Natural killer cell (primary cell): Measurements from ENCODE around the gene NAV2. TPM values are rescaled to one million over a fixed set of nuclear protein-coding genes. Genes with fewer than 3 reads are reported as not detected.

ENCODE experiments used
- ATAC-seq, 3 donors: fragments of 150-1000 bp in 2 of 3; fragments of 200-7000 bp in 1 of 3; cut with Tn5 transposase; 1 replicate in 1 of 3; 2 replicates in 2 of 3; pipeline ENCODE4 v1.10.0; 2021; ENCODE audit warnings: mild to moderate bottlenecking in 2 of 3, moderate library complexity in 2 of 3
- DNase-seq, 2 donors: peaks; one replicate each; pipeline versions ENCODE4 v3.0.0 to v3.0.0-alpha.2; 2013 to 2021; ENCODE audit warnings: mixed read lengths in 1 of 2
- H3K27ac ChIP-seq: one replicate; pipeline ENCODE4 v1.5.1; 2013; ENCODE audit warnings: mild to moderate bottlenecking, low read length
- H3K27me3 ChIP-seq: one replicate; pipeline ENCODE4 v1.6.1; 2013; ENCODE audit warnings: low read length; ENCODE audit not compliant: control insufficient read depth, insufficient read depth
- H3K36me3 ChIP-seq: one replicate; pipeline ENCODE4 v1.6.1; 2013; ENCODE audit warnings: low read length; ENCODE audit not compliant: control insufficient read depth, insufficient read depth
- H3K4me1 ChIP-seq: one replicate; pipeline ENCODE4 v1.6.1; 2013; ENCODE audit warnings: low read length; ENCODE audit not compliant: control insufficient read depth, insufficient read depth
- H3K4me3 ChIP-seq: one replicate; pipeline ENCODE4 v1.5.1; 2013; ENCODE audit warnings: low read length
- H3K9me3 ChIP-seq: one replicate; pipeline ENCODE4 v1.6.1; 2013; ENCODE audit warnings: low read length; ENCODE audit not compliant: control insufficient read depth, insufficient read depth
- H3K27ac Mint-ChIP-seq, 2 donors: one replicate each; pipeline ENCODE4 v1.8.0; 2022; ENCODE audit warnings: mild to moderate bottlenecking in 2 of 2, mixed read lengths in 2 of 2, moderate library complexity in 1 of 2
- H3K27me3 Mint-ChIP-seq, 2 donors: one replicate each; pipeline ENCODE4 v1.8.0; 2022; ENCODE audit warnings: low read depth in 2 of 2, mixed read lengths in 2 of 2
- H3K36me3 Mint-ChIP-seq: one replicate; pipeline ENCODE4 v1.8.0; 2022; ENCODE audit warnings: mixed read lengths
- H3K4me1 Mint-ChIP-seq, 2 donors: one replicate each; pipeline ENCODE4 v1.8.0; 2022; ENCODE audit warnings: mixed read lengths in 2 of 2
- H3K4me3 Mint-ChIP-seq: one replicate; pipeline ENCODE4 v1.8.0; 2022; ENCODE audit warnings: mild to moderate bottlenecking, moderate library complexity, mixed read lengths
- H3K9me3 Mint-ChIP-seq, 2 donors: one replicate each; pipeline ENCODE4 v1.8.0; 2022; ENCODE audit warnings: mixed read lengths in 2 of 2
- CTCF ChIP-seq: fragments of 200-600 bp; IDR thresholded peaks from one replicate; pipeline ENCODE4 v1.8.0; 2022; ENCODE audit warnings: antibody characterized with exemption
- WGBS: methylation state at CpG from one replicate; pipeline ENCODE4 v1.1.7; 2013; ENCODE audit warnings: missing lambda C conversion rate; ENCODE audit not compliant: insufficient coverage; 5-methylcytosine and 5-hydroxymethylcytosine counted together
- intact Hi-C: fragments of 100-400 bp; cut with micrococcal nuclease; formaldehyde crosslinking; loops from one replicate; pipeline ENCODE4 v1.14.2; 2022
- total RNA-seq, 4 donors: library from RNA; stranded (reverse); fragments of 120-200 nt in 1 of 4; gene quantifications; one replicate each; pipeline versions ENCODE4 v1.2.3 to v1.2.4, GENCODE V29; 2013 to 2022

NAV2 gene
- total RNA-seq, 3 donors from 2014 or later (not counting 1 experiment from before 2014, with no cell fraction given) = 0.14 to 1.6 (median 0.43) TPM

- Mint-ChIP-seq H3K4me1 (no peaks in the 10 kb centered on the region), H3K27me3 (peaks cover 4 to 8% of the 10 kb centered on the region in 2 donors), H3K36me3 (no peaks in the 10 kb centered on the region), H3K4me3 (no peak overlapping the region), H3K27ac (no peak overlapping the region), H3K9me3 (no peaks in the 10 kb centered on the region)
- DNase-seq (no peak), ATAC-seq (no peak)
- 90% methylated on average over 1 of the region's 1 CpG for WGBS
- Histone ChIP-seq H3K27ac (no peak overlapping the region), H3K36me3 (no peaks in the 10 kb centered on the region), H3K4me3 (no peak overlapping the region), H3K9me3 (no peaks in the 10 kb centered on the region), H3K4me1 (no peaks in the 10 kb centered on the region), H3K27me3 (no peaks in the 10 kb centered on the region)
- TF ChIP-seq CTCF = no peak
- intact Hi-C loops = no loop called here
Measured at GRCh38 chr11:19812096-19812495, 99.5 kb downstream of the NAV2 start.

- intact Hi-C loops = no loop called here
- Mint-ChIP-seq H3K9me3 (no peaks in the 10 kb centered on the region), H3K4me1 (no peaks in the 10 kb centered on the region), H3K27me3 (peaks cover 4 to 8% of the 10 kb centered on the region in 2 donors), H3K4me3 (no peak overlapping the region), H3K36me3 (no peaks in the 10 kb centered on the region), H3K27ac (no peak overlapping the region)
- no peak overlapping the region for H3K4me3 ChIP-seq
- H3K27me3 ChIP-seq = no peaks in the 10 kb centered on the region
- H3K27ac ChIP-seq = no peak overlapping the region
- WGBS = 94% methylated on average over 4 of the region's 4 CpGs
- no peaks in the 10 kb centered on the region for H3K36me3 ChIP-seq
- H3K9me3 ChIP-seq = no peaks in the 10 kb centered on the region
- H3K4me1 ChIP-seq = no peaks in the 10 kb centered on the region
- ATAC-seq (no peak), DNase-seq (no peak)
- TF ChIP-seq CTCF = no peak
Measured at GRCh38 chr11:19812710-19813109, 100.1 kb downstream of the NAV2 start.

- Mint-ChIP-seq H3K4me3 (no peak overlapping the region), H3K9me3 (no peaks in the 10 kb centered on the region), H3K4me1 (no peaks in the 10 kb centered on the region), H3K27me3 (peaks cover 4 to 8% of the 10 kb centered on the region in 2 donors), H3K27ac (no peak overlapping the region), H3K36me3 (no peaks in the 10 kb centered on the region)
- Histone ChIP-seq H3K9me3 (no peaks in the 10 kb centered on the region), H3K4me1 (no peaks in the 10 kb centered on the region), H3K4me3 (no peak overlapping the region), H3K27ac (no peak overlapping the region), H3K27me3 (no peaks in the 10 kb centered on the region), H3K36me3 (no peaks in the 10 kb centered on the region)
- intact Hi-C loops = no loop called here
- no peak for TF ChIP-seq CTCF
- ATAC-seq (no peak), DNase-seq (no peak)
- WGBS = 80% methylated on average over 13 of the region's 13 CpGs
Measured at GRCh38 chr11:19813158-19813879, 100.7 kb downstream of the NAV2 start.

GRCh38 chr11:19814421-19814820 lies 101.8 kb downstream of the NAV2 start:
- H3K4me3 ChIP-seq = no peak overlapping the region
- intact Hi-C loops = no loop called here
- Mint-ChIP-seq H3K4me3 (no peak overlapping the region), H3K9me3 (no peaks in the 10 kb centered on the region), H3K4me1 (no peaks in the 10 kb centered on the region), H3K27me3 (peaks cover 8% of the 10 kb centered on the region in 2 donors), H3K27ac (no peak overlapping the region), H3K36me3 (no peaks in the 10 kb centered on the region)
- H3K9me3 ChIP-seq = no peaks in the 10 kb centered on the region
- WGBS = 96% methylated on average over 2 of the region's 2 CpGs
- no peaks in the 10 kb centered on the region for H3K4me1 ChIP-seq
- TF ChIP-seq CTCF = no peak
- no peaks in the 10 kb centered on the region for H3K27me3 ChIP-seq
- DNase-seq (no peak), ATAC-seq (no peak)
- no peaks in the 10 kb centered on the region for H3K36me3 ChIP-seq
- H3K27ac ChIP-seq = no peak overlapping the region
